GM08714 (cell line): Measurements from ENCODE around the gene PAK5.
"Not testable (repeated sequence)": the region's sequence is repeated elsewhere in the genome, so short reads cannot be mapped to it uniquely, and the experiment has no call there.

Experiments
- H3K4me3 ChIP-seq: fragments of 200-500 bp; sonication (Bioruptor generic); 2 replicates; pipeline ENCODE4 v1.5.1; 2014; ENCODE audit warnings: mild to moderate bottlenecking, low read length, inconsistent platforms
- ZNF274 ChIP-seq: IDR thresholded peaks from 2 replicates; pipeline ENCODE4 v1.6.1; 2012; ENCODE audit warnings: mild to moderate bottlenecking, low read depth, low read length

The PAK5 gene

DNA sequence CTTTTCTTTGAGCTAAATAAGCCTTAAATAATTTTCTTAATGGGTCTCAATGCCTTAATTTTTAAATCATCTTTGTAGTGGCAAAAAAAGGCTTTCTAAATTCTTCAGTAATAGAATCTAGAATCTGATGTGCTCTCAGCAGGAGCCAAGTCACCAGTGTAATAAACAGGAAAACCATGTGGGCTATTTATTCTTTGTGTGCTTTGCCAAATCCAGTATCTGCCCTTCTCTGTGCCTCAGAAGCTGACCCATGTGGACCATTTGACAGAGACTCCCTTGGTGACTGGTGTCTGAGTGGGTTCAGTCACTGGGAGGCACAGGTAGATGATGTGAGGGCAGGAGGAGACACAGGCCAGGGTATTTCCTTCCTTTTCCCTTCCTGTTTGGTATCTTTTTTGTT, 152.9 kb downstream of the PAK5 start:
- no peak overlapping the region for H3K4me3 ChIP-seq

DNA sequence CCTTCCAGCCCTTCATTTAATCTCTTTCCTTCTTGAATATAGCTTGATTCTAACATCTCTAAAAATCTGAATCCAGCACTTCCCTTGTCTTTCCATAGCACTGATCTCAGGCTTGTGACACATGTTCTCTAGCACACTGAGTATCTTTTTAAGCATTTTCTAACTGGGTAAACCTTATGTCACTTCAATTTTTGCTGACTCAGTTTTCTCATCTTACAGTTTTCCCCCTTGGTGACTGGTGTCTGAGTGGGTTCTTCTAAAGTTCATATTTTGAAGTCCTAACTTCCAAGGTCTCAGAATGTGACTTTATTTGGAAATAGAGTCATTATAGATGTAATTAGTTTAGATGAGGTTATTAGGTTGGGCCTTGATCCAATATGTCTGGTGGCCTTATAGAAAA, 153.9 kb downstream of the PAK5 start:
- no peak overlapping the region for H3K4me3 ChIP-seq
- no peak for TF ChIP-seq ZNF274

More for the DNA sequence above, 152.9 kb downstream of the PAK5 start:
- TF ChIP-seq ZNF274, result no peak

DNA sequence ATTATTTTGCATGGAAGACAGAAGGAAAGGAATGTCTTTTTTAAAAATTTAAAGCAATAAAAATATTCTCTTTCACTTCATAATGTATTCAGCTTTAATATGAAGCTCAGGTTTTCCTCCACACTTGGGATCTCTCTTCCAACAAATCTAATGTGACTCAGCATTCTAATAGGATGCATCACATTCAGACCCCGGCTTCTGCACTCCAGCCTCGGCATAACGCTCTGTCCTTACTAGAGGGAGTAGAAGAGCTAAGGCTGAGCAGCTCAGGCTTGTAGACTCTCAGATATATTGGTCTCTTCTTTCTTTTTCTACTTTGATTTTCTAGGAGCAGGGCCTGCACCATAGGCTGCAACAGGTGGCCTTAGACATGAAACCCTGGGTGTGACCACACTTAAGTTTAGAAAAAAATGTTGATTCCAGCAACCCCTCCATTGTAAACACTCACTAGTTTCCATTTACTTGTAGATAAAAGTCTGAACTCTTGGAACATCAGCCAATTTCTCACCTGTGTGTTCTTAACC, 161.7 kb downstream of the PAK5 start:
- H3K4me3 ChIP-seq, result no peak overlapping the region
- no peak for TF ChIP-seq ZNF274

DNA sequence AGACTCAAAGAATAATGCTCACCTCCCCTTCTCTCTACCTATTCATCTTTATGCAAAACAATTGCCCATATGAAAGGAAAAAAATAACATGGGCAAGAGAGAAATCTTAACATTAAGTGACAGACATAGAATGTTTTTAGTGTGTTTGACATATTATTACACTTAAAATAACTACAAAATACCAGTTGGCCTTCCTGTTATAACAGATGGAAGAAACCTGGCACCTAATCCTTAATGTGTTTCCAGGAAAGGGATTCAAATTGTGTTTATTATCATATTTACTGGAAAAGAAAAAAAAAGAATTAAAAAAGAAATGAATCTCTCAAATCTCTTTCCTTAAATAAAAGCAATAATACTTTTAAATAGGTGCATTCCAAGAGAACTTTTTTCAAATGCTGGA, 165.9 kb downstream of the PAK5 start:
- TF ChIP-seq ZNF274, result no peak
- H3K4me3 ChIP-seq, result no peak overlapping the region

DNA sequence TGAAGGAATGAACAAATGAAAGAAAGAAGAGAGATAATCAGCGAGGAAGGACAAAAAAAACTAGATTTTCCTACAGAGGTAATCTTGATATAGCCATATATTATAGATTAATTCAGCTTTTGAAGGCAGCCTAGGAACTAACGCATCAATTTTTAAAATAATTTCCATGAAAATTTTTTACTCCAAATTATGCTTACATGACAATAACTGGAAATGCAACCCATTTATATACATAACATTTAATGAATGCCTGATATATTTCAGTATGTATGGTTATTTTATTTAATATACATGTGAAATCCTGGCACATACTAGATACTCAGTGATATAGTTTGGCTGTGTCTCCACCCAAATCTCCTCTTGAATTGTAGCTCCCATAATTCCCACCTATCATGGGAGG, 166.8 kb downstream of the PAK5 start:
- H3K4me3 ChIP-seq, result no peak overlapping the region
- no peak for TF ChIP-seq ZNF274

DNA sequence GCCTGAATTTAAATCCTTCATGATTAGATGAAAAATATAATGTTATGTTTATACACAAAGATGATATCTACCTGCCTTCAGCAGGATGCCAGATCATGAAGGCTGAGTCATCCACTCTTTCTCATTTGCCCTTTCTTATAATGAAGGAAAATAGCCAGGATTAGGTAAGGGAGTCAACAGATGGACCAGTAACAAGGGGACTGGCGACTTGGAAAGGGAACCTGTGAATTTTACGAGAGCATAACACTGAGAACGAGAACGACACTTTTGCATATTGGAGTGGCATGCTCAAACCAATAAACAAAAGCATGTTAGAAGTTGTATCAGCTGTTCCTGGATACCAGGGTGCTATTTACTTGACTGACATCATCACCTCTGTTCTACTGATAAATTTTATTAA, 170.5 kb downstream of the PAK5 start:
- TF ChIP-seq ZNF274, result no peak

DNA sequence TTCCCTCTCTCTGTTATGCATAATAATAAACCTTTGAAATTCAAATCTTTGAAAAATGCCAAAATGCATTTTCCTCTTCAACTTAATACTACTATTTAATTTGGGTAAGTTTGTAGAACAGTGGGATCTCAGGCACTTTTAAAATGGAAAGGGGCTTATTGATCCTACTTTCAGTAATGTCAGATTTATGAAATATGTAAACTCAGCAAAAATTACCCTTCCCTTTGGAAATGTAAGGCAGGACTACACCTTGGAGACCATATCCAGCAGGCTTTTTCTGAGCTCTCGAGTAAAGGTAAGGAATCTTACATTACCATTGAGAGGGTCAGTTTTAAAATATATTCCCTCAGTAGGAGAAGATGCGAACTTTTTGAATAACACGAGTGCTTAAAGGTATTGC, 175.5 kb downstream of the PAK5 start:
- no peak for TF ChIP-seq ZNF274

More for the DNA sequence above, 170.5 kb downstream of the PAK5 start:
- no peak overlapping the region for H3K4me3 ChIP-seq

DNA sequence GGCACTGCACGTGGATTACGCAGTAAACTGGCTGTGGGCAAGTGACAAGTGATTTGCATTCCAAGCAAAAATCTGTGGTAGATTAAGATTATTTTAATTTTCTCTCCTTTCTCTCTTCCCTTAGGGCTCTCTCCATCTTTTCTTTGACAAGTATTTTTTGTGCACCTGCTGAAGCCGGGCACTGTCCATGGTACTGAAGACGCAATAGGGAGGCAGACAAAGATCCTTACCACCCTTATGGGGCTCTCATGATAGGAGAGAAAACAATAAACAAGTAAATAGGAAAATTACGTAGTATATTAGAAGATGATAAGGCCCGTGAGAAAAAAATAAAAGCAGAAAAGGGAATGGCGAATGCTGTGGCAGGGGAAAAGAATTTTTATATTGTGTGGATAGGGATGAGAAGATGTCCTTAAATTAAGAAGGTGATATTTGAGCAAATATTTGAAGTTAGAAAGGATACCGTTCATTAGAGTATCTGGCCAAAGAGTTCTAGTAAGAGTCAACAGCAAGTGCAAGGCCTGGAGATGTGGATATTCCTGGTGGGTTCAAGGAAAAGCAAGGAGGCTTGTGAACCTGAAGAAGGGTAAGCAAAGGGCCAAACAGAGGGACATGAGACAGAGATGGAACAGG, 178.5 kb downstream of the PAK5 start:
- H3K4me3 ChIP-seq, result no peak overlapping the region
- TF ChIP-seq ZNF274, result no peak

More for the DNA sequence above, 175.5 kb downstream of the PAK5 start:
- H3K4me3 ChIP-seq, result no peak overlapping the region

DNA sequence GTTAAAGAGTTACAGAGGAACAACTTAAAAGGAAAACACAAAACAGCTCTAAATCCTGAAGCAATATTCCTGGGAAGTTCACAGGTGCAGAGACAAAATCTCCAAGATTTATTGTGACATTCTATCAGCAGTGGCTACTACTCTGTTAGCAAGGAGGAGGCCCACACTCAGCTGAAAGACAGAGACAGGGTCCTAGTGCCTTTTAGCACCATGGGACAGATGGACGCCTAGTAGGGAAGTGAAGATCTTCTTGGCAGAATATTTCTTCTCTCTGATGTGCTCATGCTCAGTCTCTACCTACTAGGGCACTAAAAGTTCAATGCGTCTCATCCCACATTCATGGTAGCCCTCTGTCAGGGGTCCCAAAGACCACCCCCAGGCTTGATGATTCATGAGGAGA, 191.1 kb downstream of the PAK5 start:
- H3K4me3 ChIP-seq, result no peak overlapping the region
- no peak for TF ChIP-seq ZNF274

DNA sequence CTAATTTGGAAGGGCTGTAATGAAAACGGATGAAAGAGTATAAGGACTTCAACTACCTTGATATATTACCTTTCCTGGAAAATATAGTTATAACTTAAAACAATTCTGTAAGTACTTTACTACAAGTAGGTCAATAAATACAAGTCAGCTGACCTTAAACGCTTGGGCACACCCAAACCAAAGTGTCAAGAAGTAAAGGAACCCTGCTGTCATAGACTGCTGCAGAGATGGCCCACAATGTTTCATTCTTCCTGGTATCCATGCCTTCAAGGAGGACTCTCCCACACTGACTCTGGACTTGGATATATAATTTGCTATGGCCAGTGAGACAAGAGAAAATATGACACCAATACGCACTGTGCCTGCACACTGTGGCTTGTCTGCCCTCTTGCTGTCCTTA, 192.5 kb downstream of the PAK5 start:
- no peak overlapping the region for H3K4me3 ChIP-seq
- TF ChIP-seq ZNF274, result no peak

DNA sequence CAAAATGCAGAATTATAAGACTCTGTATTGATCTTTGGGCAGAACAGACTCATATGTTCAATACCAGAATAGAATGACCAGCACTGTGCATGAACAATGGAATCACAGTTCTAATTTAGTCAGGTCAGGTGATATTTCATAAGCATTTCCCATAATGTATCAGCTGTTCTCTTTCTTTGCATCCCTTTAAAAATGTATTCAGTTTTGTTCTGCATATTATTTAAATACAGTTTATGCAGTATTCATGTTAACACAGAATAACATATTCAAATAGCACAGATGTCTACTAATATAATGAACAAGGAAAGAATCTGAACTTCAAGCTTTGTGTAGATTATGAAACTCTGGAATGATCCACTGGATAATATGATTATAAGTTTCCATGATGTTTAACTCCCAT, 196.0 kb downstream of the PAK5 start:
- TF ChIP-seq ZNF274, result no peak
- H3K4me3 ChIP-seq, result no peak overlapping the region

DNA sequence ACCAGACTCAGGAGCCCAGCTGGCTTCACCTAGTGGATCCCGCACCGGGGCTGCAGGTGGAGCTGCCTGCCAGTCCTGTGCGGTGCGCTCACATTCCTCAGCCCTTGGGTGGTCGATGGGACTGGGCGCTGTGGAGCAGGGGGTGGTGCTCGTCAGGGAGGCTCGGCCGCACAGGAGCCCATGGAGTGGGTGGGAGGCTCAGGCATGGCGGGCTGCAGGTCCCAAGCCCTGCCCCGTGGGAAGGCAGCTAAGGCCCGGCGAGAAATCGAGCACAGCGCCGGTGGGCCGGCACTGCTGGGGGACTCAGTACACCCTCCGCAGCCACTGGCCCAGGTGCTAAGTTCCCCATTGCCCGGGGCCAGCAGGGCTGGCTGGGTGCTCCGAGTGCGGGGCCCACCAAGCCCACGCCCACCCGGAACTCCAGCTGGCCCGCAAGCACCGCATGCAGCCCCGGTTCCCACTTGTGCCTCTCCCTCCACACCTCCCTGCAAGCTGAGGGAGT, 197.3 kb downstream of the PAK5 start:
- H3K4me3 ChIP-seq, result not testable (repeated sequence)

DNA sequence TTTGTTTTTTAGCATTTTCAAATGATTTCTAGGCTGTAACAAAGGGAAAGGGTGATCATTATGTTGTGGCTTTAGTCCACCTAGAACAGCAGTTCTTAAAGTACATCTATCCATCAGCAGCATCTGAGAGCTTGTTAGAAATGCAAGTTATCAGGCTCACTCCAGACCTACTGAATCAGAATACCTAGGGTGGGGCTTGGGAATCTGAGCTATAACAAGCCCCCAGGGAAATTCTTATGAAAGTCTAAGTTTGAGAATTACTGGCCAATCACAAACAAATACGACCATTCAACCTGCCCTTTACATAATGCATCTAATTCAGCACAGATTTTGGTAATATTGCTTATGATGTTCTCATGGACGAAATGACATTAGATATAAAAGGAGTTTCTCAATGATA, 201.0 kb downstream of the PAK5 start:
- no peak for TF ChIP-seq ZNF274
- no peak overlapping the region for H3K4me3 ChIP-seq

DNA sequence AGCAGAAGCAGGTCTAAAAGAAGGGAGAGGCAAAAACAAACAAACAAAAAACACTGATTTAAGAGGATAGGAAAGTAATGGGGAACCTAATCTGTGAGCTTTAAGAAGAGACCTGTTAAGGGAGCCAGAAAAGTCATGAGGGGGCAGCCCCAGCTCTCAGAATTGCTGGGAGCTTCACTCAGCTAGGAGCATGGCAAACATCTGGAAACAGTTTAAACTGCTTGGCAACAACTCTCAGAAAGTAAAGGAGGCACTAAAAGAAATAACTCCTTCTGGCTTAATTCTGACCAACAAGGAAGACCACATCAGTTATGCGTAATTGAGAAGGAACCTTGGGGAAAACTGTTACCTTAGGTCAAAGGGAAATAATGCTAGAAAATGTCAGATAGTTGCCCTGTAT, 203.1 kb downstream of the PAK5 start:
- no peak for TF ChIP-seq ZNF274
- no peak overlapping the region for H3K4me3 ChIP-seq

DNA sequence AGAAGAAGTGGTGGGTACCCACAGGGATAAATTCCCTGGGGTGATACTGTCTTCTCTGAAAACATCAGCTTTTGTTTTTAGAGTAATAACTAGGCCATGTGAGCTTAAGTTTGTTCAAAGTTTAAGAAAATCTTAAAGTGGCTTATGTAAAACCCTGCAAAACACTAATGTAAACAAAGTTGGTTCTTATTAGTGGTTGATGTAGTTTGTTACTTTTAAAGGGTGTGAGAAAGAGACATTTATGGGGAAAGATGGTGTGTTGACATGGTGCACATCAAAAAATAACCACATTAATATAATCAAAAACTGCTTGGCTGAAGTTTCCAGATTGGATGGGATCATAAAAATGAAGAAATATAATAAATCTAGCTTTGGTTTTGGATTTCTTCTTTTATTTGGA, 204.5 kb downstream of the PAK5 start:
- TF ChIP-seq ZNF274, result no peak
- no peak overlapping the region for H3K4me3 ChIP-seq

DNA sequence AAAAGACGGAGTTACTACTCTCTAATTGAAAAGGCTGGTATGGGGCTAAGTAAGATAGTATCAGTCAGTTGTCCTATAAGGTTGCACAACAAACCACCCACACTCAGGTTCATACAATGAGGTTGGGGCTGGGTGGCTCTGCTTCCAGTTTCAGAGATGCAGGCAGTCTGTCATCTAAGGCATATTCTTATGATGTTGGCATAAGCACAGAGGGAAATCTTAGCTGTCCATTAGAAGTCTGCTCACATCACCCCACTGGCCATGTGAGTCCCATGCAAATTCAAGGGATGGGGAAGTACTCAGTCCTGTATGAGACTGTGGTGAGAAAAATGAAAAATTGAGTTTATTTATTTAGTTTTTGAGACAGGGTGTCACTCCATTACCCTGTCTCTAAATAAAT, 205.9 kb downstream of the PAK5 start:
- no peak for TF ChIP-seq ZNF274
- H3K4me3 ChIP-seq, result no peak overlapping the region

DNA sequence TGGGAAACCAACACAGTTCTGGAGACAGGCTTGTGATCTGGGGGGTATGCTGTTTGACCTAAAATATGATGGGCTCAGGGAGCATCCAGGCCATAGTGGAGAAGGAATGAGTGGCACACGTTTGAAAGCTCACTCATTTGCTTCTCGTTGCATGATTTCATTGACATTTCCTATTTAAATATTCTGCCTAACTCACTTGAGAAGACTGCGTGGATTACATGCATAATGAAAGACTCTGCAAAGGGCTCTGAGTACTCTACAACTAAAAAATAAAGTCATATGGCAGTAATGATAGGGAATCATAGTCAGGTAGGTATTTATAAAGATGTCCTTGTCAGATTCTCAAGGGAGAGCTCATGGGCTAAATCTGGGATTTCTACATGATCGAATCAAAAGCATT, 206.6 kb downstream of the PAK5 start:
- TF ChIP-seq ZNF274, result no peak
- no peak overlapping the region for H3K4me3 ChIP-seq
